DMS153 treated with DMSO at 0.1 percent for 48 hours (cell line): Measurements from ENCODE around the gene SMURF1.

Source experiments
- DNase-seq: peaks from one replicate; lab custom pipeline; 2025; ENCODE audit not compliant: unreplicated experiment; lab: John Stamatoyannopoulos, UW

The SMURF1 gene

GRCh38 chr7:99006739-99007424 is 137.0 kb downstream of the SMURF1 start:
- no peak for DNase-seq

GRCh38 chr7:99005776-99006175 is 138.1 kb downstream of the SMURF1 start:
- DNase-seq: no peak

GRCh38 chr7:99004781-99005500 is 139.0 kb downstream of the SMURF1 start:
- DNase-seq: no peak

- no peak for DNase-seq
Observed at GRCh38 chr7:99004216-99004615, 139.7 kb downstream of the SMURF1 start.

GRCh38 chr7:99003419-99003818 is 140.5 kb downstream of the SMURF1 start:
- DNase-seq: no peak

GRCh38 chr7:99002827-99003212 is 141.1 kb downstream of the SMURF1 start:
- no peak for DNase-seq

- DNase-seq: no peak
Observed at GRCh38 chr7:99002148-99002826, 141.6 kb downstream of the SMURF1 start.

- no peak for DNase-seq
Observed at GRCh38 chr7:99001482-99002147, 142.3 kb downstream of the SMURF1 start.

GRCh38 chr7:99000904-99001465 is 142.9 kb downstream of the SMURF1 start:
- DNase-seq: no peak

- no peak for DNase-seq
Observed at GRCh38 chr7:99000196-99000903, 143.6 kb downstream of the SMURF1 start.

- no peak for DNase-seq
Observed at GRCh38 chr7:98998821-98999725, 144.8 kb downstream of the SMURF1 start.

GRCh38 chr7:98997846-98998245 is 146.1 kb downstream of the SMURF1 start:
- no peak for DNase-seq

- no peak for DNase-seq
Observed at GRCh38 chr7:98996150-98996552, 147.8 kb downstream of the SMURF1 start.

- no peak for DNase-seq
Observed at GRCh38 chr7:98995523-98996149, 148.3 kb downstream of the SMURF1 start.

- DNase-seq: no peak
Observed at GRCh38 chr7:98995111-98995510, 148.8 kb downstream of the SMURF1 start.

- DNase-seq: no peak
Observed at GRCh38 chr7:98994046-98994944, 149.6 kb downstream of the SMURF1 start.

GRCh38 chr7:98993024-98993897 is 150.6 kb downstream of the SMURF1 start:
- no peak for DNase-seq
